GM10248 (cell line): ENCODE data around the gene STAT5B.
"Not testable (repeated sequence)": the region's sequence is repeated elsewhere in the genome, so short reads cannot be mapped to it uniquely, and the experiment has no call there.

Experiments
- CTCF ChIA-PET: fragments of 300-600 bp; sonication (Branson Sonifier 250); formaldehyde crosslinking; extraction: SDS; loops from one replicate; lab custom pipeline; 2021; ENCODE audit warnings: antibody characterized with exemption; lab: Yijun Ruan, JAX
- POLR2A ChIA-PET: fragments of 350-650 bp; sonication (Branson Sonifier 250); formaldehyde crosslinking; extraction: SDS; loops from one replicate; lab custom pipeline; 2020; ENCODE audit warnings: antibody characterized with exemption; lab: Yijun Ruan, JAX
- DNase-seq: peaks from one replicate; pipeline ENCODE4 v3.0.0; 2012; ENCODE audit errors: extremely low spot score
- CTCF ChIP-seq: IDR thresholded peaks from 2 replicates; pipeline ENCODE4 v1.5.1; 2012; ENCODE audit warnings: mild to moderate bottlenecking, low read depth; ENCODE audit errors: extremely low read depth, missing control alignments, control extremely low read depth

STAT5B gene

GRCh38 chr17:42309142-42309541, 33.0 kb upstream of the STAT5B start:
- TF ChIP-seq CTCF: no peak
- ChIA-PET CTCF (interaction anchor here (1.4 to 31.0 kb wide), 6 partner anchors 13 to 209 kb away, joined by 3 to 890 read pairs (median 6); partner anchors contain the start of gene STAT3), POLR2A (interaction anchor here (0.6 kb wide), 1 partner anchor 153 kb away, joined by 8 read pairs; no protein-coding TSS in a partner anchor)
- DNase-seq: no peak

- no peak for TF ChIP-seq CTCF
- DNase-seq: no peak
- ChIA-PET CTCF (interaction anchor here (1.4 to 31.0 kb wide), 4 partner anchors 13 to 209 kb away, joined by 3 to 890 read pairs (median 44); partner anchors contain the start of gene STAT3), POLR2A (no interaction called here)
These were observed 32.3 kb upstream of the STAT5B start for GRCh38 chr17:42308446-42308845.

GRCh38 chr17:42307362-42307927, 31.3 kb upstream of the STAT5B start:
- TF ChIP-seq CTCF: no peak
- no peak for DNase-seq
- ChIA-PET CTCF (interaction anchor here (1.5 to 31.0 kb wide), 2 partner anchors 95 to 210 kb away, joined by 3 to 890 read pairs; partner anchors contain the start of gene STAT3), POLR2A (no interaction called here)

GRCh38 chr17:42306385-42306667, 30.1 kb upstream of the STAT5B start:
- CTCF ChIA-PET: no interaction called here
- no peak for DNase-seq
- TF ChIP-seq CTCF: no peak
- POLR2A ChIA-PET: interaction anchor here (1.0 kb wide), 1 partner anchor 84 kb away, joined by 3 read pairs; no protein-coding TSS in a partner anchor

GRCh38 chr17:42305543-42306384, 29.6 kb upstream of the STAT5B start:
- no peak for DNase-seq
- no peak for TF ChIP-seq CTCF
- ChIA-PET POLR2A (interaction anchor here (1.0 kb wide), 1 partner anchor 84 kb away, joined by 3 read pairs; no protein-coding TSS in a partner anchor), CTCF (interaction anchor here (1.3 kb wide), 1 partner anchor 16 kb away, joined by 4 read pairs; no protein-coding TSS in a partner anchor)

- CTCF ChIA-PET: interaction anchor here (1.3 kb wide), 1 partner anchor 15 kb away, joined by 4 read pairs; no protein-coding TSS in a partner anchor
- DNase-seq, POLR2A ChIA-PET: not testable (repeated sequence)
These were observed 28.8 kb upstream of the STAT5B start for GRCh38 chr17:42305031-42305330.
